Measurements from ENCODE around the gene CHGA. TPM values are rescaled to one million over a fixed set of nuclear protein-coding genes. Genes with fewer than 3 reads are reported as not detected.
A peak's percentile ranks its signal among the peaks of the same experiment; 100 is the strongest.

CHGA gene
- total RNA-seq, 2 donors from 2014 or later: not detected

DNA sequence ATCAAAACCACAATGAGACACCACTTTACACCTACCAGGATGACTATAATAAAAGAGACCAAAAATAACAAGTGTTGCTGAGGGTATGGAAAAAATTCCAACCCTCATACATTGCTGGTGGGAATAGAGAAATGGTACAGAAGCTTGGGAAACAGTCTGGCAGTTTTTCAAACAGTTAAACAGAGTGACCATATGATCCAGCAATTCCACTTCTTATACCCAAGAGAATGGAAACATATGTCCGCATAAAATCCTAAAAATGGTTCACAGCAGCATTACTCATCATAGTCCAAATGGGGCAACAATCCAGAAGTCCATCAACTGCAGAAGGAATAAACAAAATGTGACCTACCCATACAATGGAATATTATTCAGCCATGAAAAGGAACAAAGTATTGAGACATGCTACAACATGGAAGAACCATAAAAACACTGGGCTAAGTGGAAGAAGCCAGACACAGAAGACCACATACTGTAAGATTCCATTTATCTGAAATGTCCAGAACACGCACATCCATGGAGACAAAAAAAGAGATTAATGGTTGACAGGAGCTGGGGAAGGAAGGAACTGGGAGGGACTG, 44.5 kb downstream of the CHGA start:
- H3K36me3 Mint-ChIP-seq (ENCODE audit: insufficient read depth in 2 of 2): no peaks in the 10 kb centered on the region
- ATAC-seq (replicated peaks in 1 of 2) (no peak), DNase-seq (no peak)
- no peaks in the 10 kb centered on the region for H3K27me3 Mint-ChIP-seq (ENCODE audit: low read depth)
- no peaks in the 10 kb centered on the region for H3K4me1 Mint-ChIP-seq (ENCODE audit: low read depth)
- no peak overlapping the region for H3K4me3 Mint-ChIP-seq
- no peak overlapping the region for H3K27ac Mint-ChIP-seq
- peaks cover 0 to 4% of the 10 kb centered on the region in 2 donors for H3K9me3 Mint-ChIP-seq

- DNase-seq: no peak
- Mint-ChIP-seq H3K9me3 (peaks cover 0 to 4% of the 10 kb centered on the region in 2 donors), H3K27ac (no peak overlapping the region), H3K27me3 (ENCODE audit: low read depth) (no peaks in the 10 kb centered on the region), H3K36me3 (ENCODE audit: insufficient read depth in 2 of 2) (peaks cover 0 to 1% of the 10 kb centered on the region in 2 donors), H3K4me3 (no peak overlapping the region), H3K4me1 (ENCODE audit: low read depth) (no peaks in the 10 kb centered on the region)
- no peak for ATAC-seq (replicated peaks in 1 of 2)
These were observed 45.5 kb downstream of the CHGA start for GRCh38 chr14:92968291-92969020.

- no peaks in the 10 kb centered on the region for H3K27me3 Mint-ChIP-seq (ENCODE audit: low read depth)
- ATAC-seq (replicated peaks in 1 of 2): no peak
- peaks cover 0 to 4% of the 10 kb centered on the region in 2 donors for H3K9me3 Mint-ChIP-seq
- no peak overlapping the region for H3K27ac Mint-ChIP-seq
- DNase-seq: no peak
- no peak overlapping the region for H3K4me3 Mint-ChIP-seq
- H3K36me3 Mint-ChIP-seq (ENCODE audit: insufficient read depth in 2 of 2): peaks cover 0 to 1% of the 10 kb centered on the region in 2 donors
- H3K4me1 Mint-ChIP-seq (ENCODE audit: low read depth): no peaks in the 10 kb centered on the region
These were observed 46.5 kb downstream of the CHGA start for GRCh38 chr14:92969430-92969829.

- ATAC-seq (replicated peaks in 1 of 2): no peak
- no peak overlapping the region for H3K4me3 Mint-ChIP-seq
- H3K27ac Mint-ChIP-seq: no peak overlapping the region
- H3K9me3 Mint-ChIP-seq: peaks cover 0 to 4% of the 10 kb centered on the region in 2 donors
- DNase-seq: no peak
- H3K27me3 Mint-ChIP-seq (ENCODE audit: low read depth): no peaks in the 10 kb centered on the region
- no peaks in the 10 kb centered on the region for H3K4me1 Mint-ChIP-seq (ENCODE audit: low read depth)
- H3K36me3 Mint-ChIP-seq (ENCODE audit: insufficient read depth in 2 of 2): peaks cover 0 to 3% of the 10 kb centered on the region in 2 donors
These were observed 46.9 kb downstream of the CHGA start for GRCh38 chr14:92969871-92970270.

GRCh38 chr14:92970271-92970670, 47.3 kb downstream of the CHGA start:
- no peaks in the 10 kb centered on the region for H3K4me1 Mint-ChIP-seq (ENCODE audit: low read depth)
- H3K36me3 Mint-ChIP-seq (ENCODE audit: insufficient read depth in 2 of 2): peaks cover 0 to 3% of the 10 kb centered on the region in 2 donors
- H3K27ac Mint-ChIP-seq: no peak overlapping the region
- H3K4me3 Mint-ChIP-seq: no peak overlapping the region
- DNase-seq (no peak), ATAC-seq (replicated peaks in 1 of 2) (no peak)
- H3K9me3 Mint-ChIP-seq: peaks cover 0 to 4% of the 10 kb centered on the region in 2 donors
- H3K27me3 Mint-ChIP-seq (ENCODE audit: low read depth): no peaks in the 10 kb centered on the region

GRCh38 chr14:92971601-92972180, 48.7 kb downstream of the CHGA start:
- H3K36me3 Mint-ChIP-seq (ENCODE audit: insufficient read depth in 2 of 2): peaks cover 8 to 15% of the 10 kb centered on the region in 2 donors
- H3K9me3 Mint-ChIP-seq: peaks cover 5 to 7% of the 10 kb centered on the region in 2 donors
- no peak for ATAC-seq (replicated peaks in 1 of 2)
- no peaks in the 10 kb centered on the region for H3K4me1 Mint-ChIP-seq (ENCODE audit: low read depth)
- no peak overlapping the region for H3K4me3 Mint-ChIP-seq
- no peaks in the 10 kb centered on the region for H3K27me3 Mint-ChIP-seq (ENCODE audit: low read depth)
- no peak for DNase-seq
- H3K27ac Mint-ChIP-seq: no peak overlapping the region

DNA sequence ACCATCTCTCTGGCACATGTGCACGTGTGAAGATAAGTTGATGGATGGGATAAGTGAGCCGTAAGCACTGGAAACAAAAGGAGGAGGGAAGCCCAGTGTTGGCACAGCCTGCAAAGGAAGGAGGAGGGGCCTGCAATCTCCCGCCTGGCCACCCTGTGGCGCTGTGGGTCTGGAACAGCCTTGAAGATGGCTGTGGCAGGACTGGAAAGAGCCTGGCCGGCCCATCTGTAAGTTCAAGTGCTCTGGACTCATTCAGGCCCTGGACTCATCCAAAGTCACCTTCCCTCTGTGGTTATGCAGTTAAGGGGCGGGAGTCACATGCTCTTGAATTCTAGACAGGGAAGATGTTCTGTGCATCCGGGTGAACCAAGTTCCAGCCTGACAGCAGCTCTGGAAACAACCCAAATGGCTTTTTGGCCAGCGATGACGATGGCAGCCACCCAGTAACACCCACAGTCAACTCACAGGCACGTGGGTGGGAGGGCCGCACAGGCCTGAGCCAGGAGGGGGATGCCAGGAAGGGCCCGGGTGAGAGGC, 50.4 kb downstream of the CHGA start:
- DNase-seq (peak; percentile 22 to 37), ATAC-seq (replicated peaks in 1 of 2) (no peak)
- H3K4me1 Mint-ChIP-seq (ENCODE audit: low read depth): no peaks in the 10 kb centered on the region
- no peak overlapping the region for H3K27ac Mint-ChIP-seq
- no peaks in the 10 kb centered on the region for H3K27me3 Mint-ChIP-seq (ENCODE audit: low read depth)
- H3K4me3 Mint-ChIP-seq: no peak overlapping the region
- H3K9me3 Mint-ChIP-seq: peaks cover 12 to 15% of the 10 kb centered on the region in 2 donors
- peaks cover 22 to 29% of the 10 kb centered on the region in 2 donors for H3K36me3 Mint-ChIP-seq (ENCODE audit: insufficient read depth in 2 of 2)

- ATAC-seq (replicated peaks in 1 of 2): no peak
- H3K27me3 Mint-ChIP-seq (ENCODE audit: low read depth): no peaks in the 10 kb centered on the region
- no peaks in the 10 kb centered on the region for H3K4me1 Mint-ChIP-seq (ENCODE audit: low read depth)
- peaks cover 12 to 15% of the 10 kb centered on the region in 2 donors for H3K9me3 Mint-ChIP-seq
- peaks cover 27 to 29% of the 10 kb centered on the region in 2 donors for H3K36me3 Mint-ChIP-seq (ENCODE audit: insufficient read depth in 2 of 2)
- no peak for DNase-seq
- H3K27ac Mint-ChIP-seq: no peak overlapping the region
- no peak overlapping the region for H3K4me3 Mint-ChIP-seq
These were observed 50.9 kb downstream of the CHGA start for GRCh38 chr14:92973798-92974372.

DNA sequence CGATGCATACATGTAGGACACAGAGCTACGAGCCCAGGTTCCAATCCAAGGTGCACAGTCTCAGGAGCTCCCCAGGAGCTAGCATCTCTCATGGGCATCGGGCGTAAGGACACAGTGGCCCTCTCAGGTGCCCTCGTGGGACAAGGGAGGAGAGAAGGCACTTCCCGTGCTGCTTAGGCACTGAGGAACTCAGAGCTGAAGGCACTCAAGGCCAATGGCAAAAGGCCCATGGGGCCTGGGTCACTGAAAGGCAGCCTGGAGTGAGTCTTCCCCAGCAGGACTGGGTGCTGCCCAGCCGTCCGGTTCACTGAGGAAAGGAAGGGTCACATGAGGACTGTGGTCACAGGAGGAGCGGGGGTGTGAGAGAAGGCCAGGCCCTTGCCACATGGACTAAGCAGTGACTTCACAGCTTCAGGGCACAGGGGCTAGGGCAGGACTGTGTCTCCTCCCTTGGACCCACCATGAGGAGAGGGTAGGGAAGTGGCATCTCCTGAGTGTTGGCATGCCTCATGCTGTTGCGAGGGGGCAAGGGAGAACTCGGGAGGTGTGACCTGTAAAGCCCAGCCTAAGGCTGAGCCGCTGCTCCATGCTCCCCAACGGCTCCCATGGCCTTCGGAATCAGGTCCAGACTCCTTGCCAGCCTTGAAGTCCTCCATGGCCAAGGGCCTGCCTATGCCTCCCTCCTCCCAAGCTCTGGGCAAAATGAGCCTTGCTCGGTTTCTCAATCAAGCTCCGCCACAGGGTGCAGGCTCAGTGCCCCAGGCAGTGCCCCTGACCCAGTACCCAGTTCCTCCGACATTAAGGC, 51.8 kb downstream of the CHGA start:
- Mint-ChIP-seq H3K27me3 (ENCODE audit: low read depth) (no peaks in the 10 kb centered on the region), H3K4me1 (ENCODE audit: low read depth) (no peaks in the 10 kb centered on the region), H3K4me3 (no peak overlapping the region), H3K36me3 (ENCODE audit: insufficient read depth in 2 of 2) (peaks cover 34 to 35% of the 10 kb centered on the region in 2 donors), H3K27ac (no peak overlapping the region), H3K9me3 (peaks cover 12 to 16% of the 10 kb centered on the region in 2 donors)
- no peak for ATAC-seq (replicated peaks in 1 of 2)
- DNase-seq: no peak

DNA sequence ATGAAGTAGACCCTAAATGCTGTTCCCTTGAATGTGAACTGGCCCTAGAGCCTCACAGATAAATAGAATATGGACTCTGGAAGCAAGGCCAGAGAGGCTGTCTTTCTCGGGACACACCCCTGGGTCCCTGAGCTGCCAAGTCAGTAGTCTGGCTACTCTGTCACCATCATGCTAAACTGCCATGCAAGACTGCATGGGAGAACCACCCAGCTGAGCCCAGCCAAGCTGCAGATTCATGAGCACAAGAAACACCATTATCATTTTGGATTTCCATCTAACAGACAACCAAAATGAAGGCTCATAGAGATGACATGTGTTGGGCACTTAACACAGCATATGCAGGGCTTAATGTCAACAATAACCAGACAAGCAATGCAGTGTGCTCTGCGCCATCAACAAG, 53.3 kb downstream of the CHGA start:
- H3K27ac Mint-ChIP-seq: no peak overlapping the region
- peaks cover 13 to 19% of the 10 kb centered on the region in 2 donors for H3K9me3 Mint-ChIP-seq
- no peak for DNase-seq
- ATAC-seq (replicated peaks in 1 of 2): no peak
- H3K4me3 Mint-ChIP-seq: no peak overlapping the region
- H3K4me1 Mint-ChIP-seq (ENCODE audit: low read depth): no peaks in the 10 kb centered on the region
- H3K27me3 Mint-ChIP-seq (ENCODE audit: low read depth): no peaks in the 10 kb centered on the region
- peaks cover 36 to 45% of the 10 kb centered on the region in 2 donors for H3K36me3 Mint-ChIP-seq (ENCODE audit: insufficient read depth in 2 of 2)

GRCh38 chr14:92978229-92979021, 55.5 kb downstream of the CHGA start:
- ATAC-seq (replicated peaks in 1 of 2) (no peak), DNase-seq (no peak)
- peaks cover 15 to 23% of the 10 kb centered on the region in 2 donors for H3K9me3 Mint-ChIP-seq
- no peaks in the 10 kb centered on the region for H3K4me1 Mint-ChIP-seq (ENCODE audit: low read depth)
- H3K27me3 Mint-ChIP-seq (ENCODE audit: low read depth): no peaks in the 10 kb centered on the region
- H3K4me3 Mint-ChIP-seq: no peak overlapping the region
- peaks cover 39 to 50% of the 10 kb centered on the region in 2 donors for H3K36me3 Mint-ChIP-seq (ENCODE audit: insufficient read depth in 2 of 2)
- no peak overlapping the region for H3K27ac Mint-ChIP-seq

- H3K27ac Mint-ChIP-seq: no peak overlapping the region
- no peaks in the 10 kb centered on the region for H3K4me1 Mint-ChIP-seq (ENCODE audit: low read depth)
- H3K4me3 Mint-ChIP-seq: no peak overlapping the region
- ATAC-seq (replicated peaks in 1 of 2) (no peak), DNase-seq (no peak)
- H3K27me3 Mint-ChIP-seq (ENCODE audit: low read depth): no peaks in the 10 kb centered on the region
- H3K36me3 Mint-ChIP-seq (ENCODE audit: insufficient read depth in 2 of 2): peaks cover 34 to 50% of the 10 kb centered on the region in 2 donors
- H3K9me3 Mint-ChIP-seq: peaks cover 14 to 22% of the 10 kb centered on the region in 2 donors
These were observed 57.9 kb downstream of the CHGA start for GRCh38 chr14:92980866-92981265.
